ENCODE data around the gene IL7R.
"Not testable (repeated sequence)": the region's sequence is repeated elsewhere in the genome, so short reads cannot be mapped to it uniquely, and the experiment has no call there.

Gene IL7R

GRCh38 chr5:35842856-35843255 is 13.8 kb upstream of the IL7R start:
- DNase-seq (ENCODE audit: low spot score) = no peak

- DNase-seq (ENCODE audit: low spot score) = not testable (repeated sequence)
Observed at GRCh38 chr5:35845508-35845907, 11.2 kb upstream of the IL7R start.

GRCh38 chr5:35847491-35847890 is 9.2 kb upstream of the IL7R start:
- no peak for DNase-seq (ENCODE audit: low spot score)

GRCh38 chr5:35847961-35848360 is 8.7 kb upstream of the IL7R start:
- no peak for DNase-seq (ENCODE audit: low spot score)

- no peak for DNase-seq (ENCODE audit: low spot score)
Observed at GRCh38 chr5:35849860-35850259, 6.8 kb upstream of the IL7R start.

- no peak for DNase-seq (ENCODE audit: low spot score)
Observed at GRCh38 chr5:35850967-35851680, 5.6 kb upstream of the IL7R start.

- no peak for DNase-seq (ENCODE audit: low spot score)
Observed at GRCh38 chr5:35852084-35852734, 4.5 kb upstream of the IL7R start.

- DNase-seq (ENCODE audit: low spot score) = no peak
Observed at GRCh38 chr5:35852773-35853172, 3.9 kb upstream of the IL7R start.

GRCh38 chr5:35853631-35854030 is 3.1 kb upstream of the IL7R start:
- DNase-seq (ENCODE audit: low spot score) = no peak

GRCh38 chr5:35854248-35854647 is 2.4 kb upstream of the IL7R start:
- no peak for DNase-seq (ENCODE audit: low spot score)

GRCh38 chr5:35855187-35855586 is 1.5 kb upstream of the IL7R start:
- no peak for DNase-seq (ENCODE audit: low spot score)

GRCh38 chr5:35856186-35856764 is 416 bp upstream of the IL7R start:
- not testable (repeated sequence) for DNase-seq (ENCODE audit: low spot score)

- DNase-seq (ENCODE audit: low spot score) = no peak
Observed at GRCh38 chr5:35857606-35858205, 1.0 kb downstream of the IL7R start.

GRCh38 chr5:35859101-35859661 is 2.5 kb downstream of the IL7R start:
- no peak for DNase-seq (ENCODE audit: low spot score)

- DNase-seq (ENCODE audit: low spot score) = no peak
Observed at GRCh38 chr5:35860686-35861085, 4.0 kb downstream of the IL7R start.

- no peak for DNase-seq (ENCODE audit: low spot score)
Observed at GRCh38 chr5:35861718-35862117, 5.0 kb downstream of the IL7R start.

- no peak for DNase-seq (ENCODE audit: low spot score)
Observed at GRCh38 chr5:35862126-35862525, 5.4 kb downstream of the IL7R start.

GRCh38 chr5:35863159-35863558 is 6.5 kb downstream of the IL7R start:
- DNase-seq (ENCODE audit: low spot score) = no peak

- no peak for DNase-seq (ENCODE audit: low spot score)
Observed at GRCh38 chr5:35867998-35868397, 11.3 kb downstream of the IL7R start.

GRCh38 chr5:35869685-35870277 is 13.1 kb downstream of the IL7R start:
- DNase-seq (ENCODE audit: low spot score) = no peak

GRCh38 chr5:35870605-35871004 is 13.9 kb downstream of the IL7R start:
- no peak for DNase-seq (ENCODE audit: low spot score)

- DNase-seq (ENCODE audit: low spot score) = no peak
Observed at GRCh38 chr5:35876454-35876853, 19.8 kb downstream of the IL7R start.
